Epithelial cell of proximal tubule (primary cell): Measurements from ENCODE around the gene MEGF10. TPM values are rescaled to one million over a fixed set of nuclear protein-coding genes. Genes with fewer than 3 reads are reported as not detected.

ENCODE experiments used
- DNase-seq: peaks from one replicate; pipeline ENCODE4 v3.0.0-alpha.2; 2011; ENCODE audit warnings: low read depth
- H3K4me3 ChIP-seq: 2 replicates; pipeline ENCODE4 v1.5.1; 2011; ENCODE audit warnings: low read depth, mild to moderate bottlenecking, low read length
- CTCF ChIP-seq: conservative IDR thresholded peaks from 2 replicates; pipeline ENCODE4 v1.5.1; 2012; ENCODE audit warnings: low read depth, mild to moderate bottlenecking, low read length
- total RNA-seq: library from RNA; depleted of rRNA; stranded (reverse); fragments of >200 nt; gene quantifications from 2 replicates; pipeline ENCODE4 v1.2.3, GENCODE V29; 2015

The MEGF10 gene
- total RNA-seq, 1 donor from 2014 or later, result 0.52 TPM

DNA sequence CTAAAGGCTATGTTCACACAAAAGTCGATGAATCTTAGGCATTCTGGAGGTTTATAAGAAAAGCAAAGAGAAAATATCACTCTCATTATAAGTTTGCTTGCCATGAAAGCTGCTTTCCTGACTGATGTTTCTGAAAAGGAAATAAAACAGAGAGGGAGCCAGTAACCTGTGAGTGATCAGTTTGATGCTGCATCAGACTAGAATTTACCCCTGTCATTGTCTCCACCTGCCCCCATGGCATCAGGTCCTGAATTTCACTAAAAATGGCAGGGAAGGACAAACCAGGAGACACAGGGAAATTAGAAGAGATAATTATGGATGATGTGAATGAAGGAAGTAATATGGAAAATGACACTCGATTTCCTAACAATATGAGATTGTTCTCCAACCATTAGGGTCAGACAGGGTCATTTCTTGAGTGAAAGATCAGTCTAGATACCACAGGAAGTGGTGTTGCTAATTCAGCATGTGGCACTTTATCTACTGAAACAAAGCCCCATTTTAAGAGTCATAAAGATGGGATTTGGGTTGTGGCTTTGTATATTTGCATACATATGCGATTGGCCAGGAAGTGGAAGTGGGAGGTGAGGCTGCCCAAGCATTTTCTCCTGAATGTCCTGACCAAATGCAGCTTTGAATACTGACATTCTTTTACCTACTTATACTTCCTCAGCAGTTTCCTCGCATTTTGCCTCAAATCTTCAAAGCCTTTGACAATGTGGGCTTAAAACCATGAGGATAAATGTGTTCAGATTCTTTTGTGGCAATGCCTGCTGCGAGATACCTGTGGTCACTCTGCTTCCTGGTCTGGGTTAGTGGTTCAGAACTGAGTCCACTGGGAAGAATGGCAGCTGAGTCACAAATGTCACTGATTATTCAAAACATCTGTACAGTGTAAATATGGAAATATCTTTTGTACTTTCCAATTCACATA, 29.7 kb downstream of the MEGF10 start:
- DNase-seq, result no peak
- TF ChIP-seq CTCF, result no peak
- no peak overlapping the region for H3K4me3 ChIP-seq

DNA sequence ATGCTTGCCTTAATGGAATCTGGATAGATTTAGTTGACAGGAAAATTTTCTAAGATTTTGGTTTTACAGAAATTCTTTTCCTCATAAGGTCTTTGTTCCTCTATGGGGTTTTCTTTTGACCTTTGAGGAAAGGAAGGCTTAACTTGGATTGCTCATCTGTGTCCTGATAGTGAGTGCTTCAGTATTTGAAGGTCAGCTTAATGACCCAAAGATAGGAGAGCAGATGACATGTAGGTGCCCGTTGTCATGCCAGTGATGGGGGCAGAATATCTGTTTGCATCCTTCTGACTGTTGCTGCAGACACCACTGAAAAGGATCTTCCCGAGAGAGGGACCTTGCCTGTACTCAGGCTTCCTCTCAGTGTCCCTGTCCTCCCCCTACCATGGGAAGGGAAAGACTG, 30.9 kb downstream of the MEGF10 start:
- TF ChIP-seq CTCF, result no peak
- no peak overlapping the region for H3K4me3 ChIP-seq
- no peak for DNase-seq

DNA sequence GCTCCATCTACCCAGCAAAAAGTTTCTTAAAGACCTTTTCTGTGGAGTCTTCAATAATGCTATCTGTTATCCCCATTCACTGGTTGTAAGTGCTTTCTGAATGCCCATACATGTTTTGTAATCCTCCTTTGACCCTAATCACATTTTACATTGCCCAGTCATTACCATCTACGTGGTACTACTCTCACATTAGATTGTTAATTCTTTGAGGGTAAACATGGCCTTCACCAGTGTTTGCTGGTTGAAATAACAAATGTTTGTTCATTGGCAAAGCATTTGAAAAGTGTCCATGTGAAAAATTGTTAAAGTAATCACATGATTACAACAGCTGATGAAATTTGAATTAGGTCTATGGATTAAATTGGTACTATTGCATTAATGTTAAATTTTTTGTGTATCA, 31.8 kb downstream of the MEGF10 start:
- no peak for TF ChIP-seq CTCF
- DNase-seq, result no peak
- no peak overlapping the region for H3K4me3 ChIP-seq

DNA sequence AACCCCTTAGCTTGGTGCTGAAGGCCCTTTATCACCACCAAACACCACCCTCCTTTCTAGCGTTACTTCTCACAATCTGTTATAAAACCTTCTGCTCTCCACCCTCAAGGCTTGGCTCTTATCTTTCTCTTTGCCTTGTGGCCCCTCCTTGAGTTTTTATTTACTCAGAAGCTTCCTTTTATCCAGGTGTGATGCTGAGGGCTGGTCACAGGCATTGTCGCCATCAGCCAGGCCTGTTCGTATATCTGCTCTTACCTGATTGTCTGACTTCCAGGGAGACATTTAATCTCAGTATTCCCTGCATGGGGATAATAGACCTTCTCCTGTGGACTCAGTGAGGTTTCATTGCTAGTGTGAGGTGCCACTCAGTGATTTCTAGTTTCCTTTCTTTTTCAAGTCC, 34.2 kb downstream of the MEGF10 start:
- no peak for DNase-seq
- no peak overlapping the region for H3K4me3 ChIP-seq
- TF ChIP-seq CTCF, result no peak

- TF ChIP-seq CTCF, result no peak
- DNase-seq, result no peak
- no peak overlapping the region for H3K4me3 ChIP-seq
These were observed 35.8 kb downstream of the MEGF10 start for GRCh38 chr5:127326431-127326830.

DNA sequence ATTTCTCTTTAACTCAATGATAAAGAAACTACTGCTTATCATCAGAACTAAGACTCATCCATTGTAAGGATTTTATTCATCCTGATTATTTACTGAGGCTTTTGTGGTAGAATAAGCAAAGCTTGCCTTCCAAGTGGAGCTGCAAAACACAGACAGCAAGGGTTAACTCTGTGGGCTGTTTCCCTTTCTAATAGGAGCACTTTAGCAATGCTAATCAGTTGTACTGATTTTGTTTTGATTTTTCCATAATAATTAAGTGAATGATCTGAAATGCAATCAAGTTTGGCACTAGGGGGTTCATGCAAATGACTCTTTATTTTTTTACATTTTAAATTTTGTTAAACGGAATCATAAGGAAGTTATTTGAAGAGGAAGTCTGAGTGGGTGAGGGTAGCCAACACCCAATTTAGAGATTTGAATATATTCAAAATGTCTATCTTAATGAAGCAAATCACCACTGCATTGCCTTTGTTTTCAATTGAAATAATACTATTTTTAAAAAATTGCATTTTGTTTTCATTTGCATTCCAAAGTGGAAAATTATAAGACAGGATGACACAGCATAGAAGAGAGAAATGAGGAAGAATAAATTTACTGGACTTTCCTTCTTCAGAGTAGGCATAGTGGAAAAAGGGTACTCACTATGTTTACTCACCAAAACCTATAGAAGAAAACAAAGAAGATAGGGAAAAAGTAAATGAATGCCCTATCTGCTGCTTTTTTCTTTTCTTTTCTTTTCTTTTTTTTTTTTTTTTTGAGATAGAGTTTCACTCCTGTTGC, 36.6 kb downstream of the MEGF10 start:
- H3K4me3 ChIP-seq, result no peak overlapping the region
- DNase-seq, result no peak
- TF ChIP-seq CTCF, result no peak
